ENCODE measurements around the gene LPP.

The LPP gene

DNA sequence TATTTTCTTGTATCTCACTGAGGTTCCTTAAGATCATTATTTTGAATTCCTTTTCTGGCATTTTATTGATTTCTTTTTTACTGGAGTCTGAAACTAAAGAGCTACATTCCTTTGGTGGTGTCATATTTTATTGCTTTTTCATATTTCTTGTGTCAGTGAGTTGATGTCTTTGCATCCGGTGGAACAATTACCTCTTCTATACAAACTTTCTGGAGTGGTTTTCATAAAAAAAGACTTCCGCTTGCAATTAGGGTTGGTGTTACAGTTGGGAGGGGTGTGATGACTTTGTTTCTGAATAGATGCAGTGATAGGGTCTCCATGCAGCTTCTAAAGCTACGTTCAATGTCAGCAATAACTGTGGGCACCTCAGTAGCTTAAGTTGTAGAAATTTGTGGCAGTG is 181.7 kb downstream of the LPP start:
- Histone ChIP-seq H3K9me3 (ENCODE audit: control insufficient read depth, insufficient read depth, low read length) (no peaks in the 10 kb centered on the region), H3K36me3 (ENCODE audit: control insufficient read depth, insufficient read depth, low read length) (no peaks in the 10 kb centered on the region), H3K4me3 (ENCODE audit: low read depth, low read length) (no peak overlapping the region), H3K9ac (ENCODE audit: low read depth, low read length) (no peak overlapping the region), H3K4me1 (ENCODE audit: control insufficient read depth, insufficient read depth, low read length) (no peaks in the 10 kb centered on the region), H3K27me3 (ENCODE audit: control insufficient read depth, insufficient read depth, low read length) (no peaks in the 10 kb centered on the region), H3K27ac (ENCODE audit: low read depth, low read length) (no peak overlapping the region)

DNA sequence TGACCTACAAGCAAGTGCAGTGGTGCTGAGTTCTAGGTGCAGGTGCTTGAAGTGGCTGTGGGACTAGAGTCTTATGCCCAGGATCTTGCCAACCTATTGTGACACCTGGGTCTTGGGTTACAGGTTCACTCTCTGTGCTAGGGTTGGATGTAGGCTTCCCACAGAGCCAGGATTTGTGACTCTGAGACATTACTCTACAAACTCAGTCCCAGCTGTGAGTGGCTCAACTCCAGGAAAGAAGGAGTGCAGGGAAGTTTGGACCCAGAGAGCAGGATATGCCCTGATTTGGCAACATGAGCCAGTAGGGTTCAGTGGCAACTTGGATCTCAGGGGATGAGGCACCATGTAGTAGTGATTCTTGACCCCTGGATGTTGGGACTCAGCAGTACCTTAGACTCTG is 182.2 kb downstream of the LPP start:
- no peaks in the 10 kb centered on the region for H3K27me3 ChIP-seq (ENCODE audit: control insufficient read depth, insufficient read depth, low read length)
- no peak overlapping the region for H3K4me3 ChIP-seq (ENCODE audit: low read depth, low read length)
- no peak overlapping the region for H3K27ac ChIP-seq (ENCODE audit: low read depth, low read length)
- H3K4me1 ChIP-seq (ENCODE audit: control insufficient read depth, insufficient read depth, low read length), result no peaks in the 10 kb centered on the region
- H3K9ac ChIP-seq (ENCODE audit: low read depth, low read length), result no peak overlapping the region
- H3K9me3 ChIP-seq (ENCODE audit: control insufficient read depth, insufficient read depth, low read length), result no peaks in the 10 kb centered on the region
- H3K36me3 ChIP-seq (ENCODE audit: control insufficient read depth, insufficient read depth, low read length), result no peaks in the 10 kb centered on the region

DNA sequence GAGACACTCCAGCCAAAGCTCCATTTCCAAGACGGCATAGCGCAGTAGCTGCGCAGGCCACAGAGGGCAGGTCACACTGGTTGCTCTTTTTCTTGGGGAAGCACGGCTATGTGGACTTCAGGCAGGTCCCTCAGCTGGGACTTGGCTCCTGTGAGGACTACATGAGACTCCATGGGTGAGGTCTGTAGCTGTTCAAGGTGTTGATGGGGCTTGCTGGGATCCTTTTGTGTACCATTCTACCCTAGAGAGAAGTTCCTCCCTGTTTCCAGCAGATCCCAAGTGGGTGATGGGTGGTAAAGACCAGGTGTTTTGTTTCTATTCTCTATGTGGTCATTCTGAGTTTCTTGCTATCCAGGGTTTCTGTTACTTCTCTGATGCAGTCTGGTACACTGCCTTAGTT is 183.3 kb downstream of the LPP start:
- H3K4me1 ChIP-seq (ENCODE audit: control insufficient read depth, insufficient read depth, low read length), result no peaks in the 10 kb centered on the region
- H3K27ac ChIP-seq (ENCODE audit: low read depth, low read length), result no peak overlapping the region
- H3K9me3 ChIP-seq (ENCODE audit: control insufficient read depth, insufficient read depth, low read length), result no peaks in the 10 kb centered on the region
- no peaks in the 10 kb centered on the region for H3K27me3 ChIP-seq (ENCODE audit: control insufficient read depth, insufficient read depth, low read length)
- no peaks in the 10 kb centered on the region for H3K36me3 ChIP-seq (ENCODE audit: control insufficient read depth, insufficient read depth, low read length)
- H3K4me3 ChIP-seq (ENCODE audit: low read depth, low read length), result no peak overlapping the region
- no peak overlapping the region for H3K9ac ChIP-seq (ENCODE audit: low read depth, low read length)

DNA sequence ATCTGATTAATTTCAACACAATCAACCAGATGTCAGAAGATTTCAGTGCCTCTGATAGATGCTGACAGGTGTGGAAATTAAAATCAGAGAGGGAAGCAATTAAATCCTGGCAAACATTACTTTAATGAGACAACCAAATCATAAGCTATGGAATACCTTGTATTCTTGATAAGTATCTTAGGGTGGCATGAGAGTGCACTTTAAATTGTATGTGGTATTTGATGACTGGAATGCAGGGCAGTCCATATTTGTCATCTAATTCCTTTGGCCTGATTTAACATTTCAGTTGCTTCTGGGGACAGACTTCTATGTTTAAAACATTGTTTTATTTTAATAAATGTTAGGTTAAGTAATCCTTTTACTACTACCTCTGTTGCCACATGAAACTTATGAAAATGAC is 184.1 kb downstream of the LPP start:
- H3K36me3 ChIP-seq (ENCODE audit: control insufficient read depth, insufficient read depth, low read length), result no peaks in the 10 kb centered on the region
- no peak overlapping the region for H3K9ac ChIP-seq (ENCODE audit: low read depth, low read length)

DNA sequence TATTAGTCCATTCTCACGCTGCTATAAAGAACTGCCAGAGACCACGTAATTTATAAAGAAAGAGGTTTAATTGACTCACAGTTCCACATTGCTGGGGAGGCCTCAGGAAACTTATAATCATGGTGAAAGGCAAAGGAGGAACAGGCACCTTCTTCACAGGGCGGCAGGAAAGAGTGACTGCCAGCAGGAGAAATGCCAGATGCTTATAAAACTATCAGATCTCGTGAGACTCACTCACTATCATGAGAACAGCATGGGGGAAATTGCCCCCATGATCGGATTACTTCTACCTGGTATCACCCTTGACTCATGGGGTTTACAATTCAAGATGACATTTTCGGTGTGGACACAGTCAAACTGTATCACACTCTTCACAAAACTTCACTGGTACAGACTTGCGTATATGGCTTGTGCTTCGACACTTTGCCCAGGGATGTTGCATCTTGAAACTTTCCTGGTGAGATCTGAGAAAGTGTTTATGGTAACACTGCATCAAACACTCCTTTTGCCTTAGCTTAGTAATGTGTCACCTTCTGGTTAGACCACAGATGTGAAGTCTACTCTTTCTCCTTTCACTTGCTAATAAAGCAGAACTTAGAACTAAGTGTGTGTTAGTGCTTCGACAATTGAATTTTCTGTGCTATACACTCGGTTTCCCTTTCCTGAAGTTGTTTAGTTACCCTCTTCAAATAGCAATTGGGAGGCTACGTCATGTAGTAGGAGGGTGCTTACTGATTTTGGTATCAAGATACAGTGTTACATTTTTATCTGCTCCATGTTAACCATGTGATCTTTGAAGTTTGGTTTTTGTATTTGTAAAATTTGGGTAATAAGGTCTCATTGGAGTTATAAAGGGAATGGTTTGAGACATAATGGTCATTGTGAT is 185.7 kb downstream of the LPP start:
- Histone ChIP-seq H3K36me3 (ENCODE audit: control insufficient read depth, insufficient read depth, low read length) (no peaks in the 10 kb centered on the region), H3K27me3 (ENCODE audit: control insufficient read depth, insufficient read depth, low read length) (no peaks in the 10 kb centered on the region), H3K9ac (ENCODE audit: low read depth, low read length) (no peak overlapping the region), H3K4me1 (ENCODE audit: control insufficient read depth, insufficient read depth, low read length) (no peaks in the 10 kb centered on the region), H3K27ac (ENCODE audit: low read depth, low read length) (no peak overlapping the region), H3K9me3 (ENCODE audit: control insufficient read depth, insufficient read depth, low read length) (no peaks in the 10 kb centered on the region), H3K4me3 (ENCODE audit: low read depth, low read length) (no peak overlapping the region)

More for the DNA sequence above, 184.1 kb downstream of the LPP start:
- Histone ChIP-seq H3K4me1 (ENCODE audit: control insufficient read depth, insufficient read depth, low read length) (no peaks in the 10 kb centered on the region), H3K27me3 (ENCODE audit: control insufficient read depth, insufficient read depth, low read length) (no peaks in the 10 kb centered on the region), H3K27ac (ENCODE audit: low read depth, low read length) (no peak overlapping the region), H3K4me3 (ENCODE audit: low read depth, low read length) (no peak overlapping the region), H3K9me3 (ENCODE audit: control insufficient read depth, insufficient read depth, low read length) (no peaks in the 10 kb centered on the region)

DNA sequence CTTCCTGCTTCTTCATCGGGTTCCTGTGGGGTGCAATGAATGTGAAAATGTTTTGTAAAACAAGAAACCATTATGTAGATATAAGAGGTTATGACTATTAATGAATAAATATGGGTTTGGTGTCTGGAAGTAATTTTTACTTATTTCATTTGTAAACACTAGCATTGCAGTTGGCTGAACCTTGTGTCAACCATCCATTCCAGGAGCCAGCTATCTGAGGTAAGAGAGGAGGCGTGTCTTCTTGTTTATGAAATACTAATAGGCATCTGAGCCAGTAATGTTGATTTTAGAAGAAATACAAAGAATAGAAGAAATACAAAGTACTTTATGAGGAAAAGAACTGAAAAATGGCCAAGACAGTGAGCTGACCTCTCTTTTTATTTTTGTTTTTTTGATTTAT is 187.5 kb downstream of the LPP start:
- Histone ChIP-seq H3K4me1 (ENCODE audit: control insufficient read depth, insufficient read depth, low read length) (no peaks in the 10 kb centered on the region), H3K9me3 (ENCODE audit: control insufficient read depth, insufficient read depth, low read length) (no peaks in the 10 kb centered on the region)

DNA sequence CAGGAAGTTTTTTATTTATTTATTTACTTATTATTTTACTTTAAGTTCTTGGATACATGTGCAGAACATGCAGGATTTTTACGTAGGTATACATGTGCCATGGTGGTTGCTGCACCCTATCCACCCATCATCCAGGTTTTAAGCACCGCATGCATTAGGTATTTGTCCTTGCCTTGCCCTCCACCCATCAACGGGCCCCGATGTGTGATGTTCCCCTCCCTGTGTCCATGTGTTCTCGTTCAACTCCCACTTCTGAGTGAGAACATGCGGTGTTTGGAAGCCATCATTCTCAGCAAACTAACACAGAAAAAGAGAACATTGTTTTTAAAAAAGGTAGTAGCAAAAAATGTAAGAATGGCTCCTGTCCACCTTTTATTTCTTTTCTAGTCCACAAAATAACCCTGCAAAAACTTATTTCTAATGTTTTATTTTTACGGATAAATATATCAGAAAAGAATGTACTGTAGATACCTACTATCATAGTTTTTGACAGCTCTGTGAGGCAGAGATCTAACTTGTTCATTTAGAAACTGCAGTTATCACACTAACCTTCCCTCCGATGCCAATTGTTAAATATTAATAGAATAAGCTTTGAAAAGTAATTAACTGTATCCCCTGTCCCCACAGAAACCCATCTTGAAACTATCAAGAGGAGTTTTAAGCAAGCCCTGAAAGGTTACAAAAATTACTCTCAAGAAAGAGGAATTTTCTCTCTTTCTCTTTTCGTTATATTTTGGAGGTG is 189.2 kb downstream of the LPP start:
- Histone ChIP-seq H3K4me3 (ENCODE audit: low read depth, low read length) (no peak overlapping the region), H3K9ac (ENCODE audit: low read depth, low read length) (no peak overlapping the region), H3K4me1 (ENCODE audit: control insufficient read depth, insufficient read depth, low read length) (no peaks in the 10 kb centered on the region), H3K27ac (ENCODE audit: low read depth, low read length) (no peak overlapping the region), H3K9me3 (ENCODE audit: control insufficient read depth, insufficient read depth, low read length) (no peaks in the 10 kb centered on the region), H3K36me3 (ENCODE audit: control insufficient read depth, insufficient read depth, low read length) (no peaks in the 10 kb centered on the region), H3K27me3 (ENCODE audit: control insufficient read depth, insufficient read depth, low read length) (no peaks in the 10 kb centered on the region)

More for the DNA sequence above, 187.5 kb downstream of the LPP start:
- no peaks in the 10 kb centered on the region for H3K36me3 ChIP-seq (ENCODE audit: control insufficient read depth, insufficient read depth, low read length)
- no peak overlapping the region for H3K9ac ChIP-seq (ENCODE audit: low read depth, low read length)
- no peak overlapping the region for H3K4me3 ChIP-seq (ENCODE audit: low read depth, low read length)
- no peaks in the 10 kb centered on the region for H3K27me3 ChIP-seq (ENCODE audit: control insufficient read depth, insufficient read depth, low read length)
- H3K27ac ChIP-seq (ENCODE audit: low read depth, low read length), result no peak overlapping the region

DNA sequence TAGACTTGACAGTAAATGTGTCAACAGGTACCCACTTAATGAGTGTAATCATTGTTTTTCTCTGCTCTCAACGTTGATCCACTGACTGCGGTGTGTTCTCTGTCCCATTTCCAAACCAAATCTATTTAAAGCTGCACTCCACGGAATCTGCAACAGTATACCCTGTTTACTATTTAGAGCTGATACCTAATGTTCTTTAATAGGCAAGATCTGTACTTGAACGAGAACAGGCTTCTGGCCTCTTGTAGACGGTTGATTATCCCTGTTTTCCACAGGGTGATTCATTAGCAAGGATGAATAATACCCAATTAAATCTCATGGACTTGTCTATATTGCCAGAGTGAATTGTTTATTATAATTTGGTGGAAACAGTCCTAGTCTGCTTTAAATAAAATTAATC is 189.9 kb downstream of the LPP start:
- no peak overlapping the region for H3K9ac ChIP-seq (ENCODE audit: low read depth, low read length)
- H3K27ac ChIP-seq (ENCODE audit: low read depth, low read length), result no peak overlapping the region
- H3K9me3 ChIP-seq (ENCODE audit: control insufficient read depth, insufficient read depth, low read length), result no peaks in the 10 kb centered on the region
- H3K36me3 ChIP-seq (ENCODE audit: control insufficient read depth, insufficient read depth, low read length), result no peaks in the 10 kb centered on the region
- H3K4me3 ChIP-seq (ENCODE audit: low read depth, low read length), result no peak overlapping the region
- H3K4me1 ChIP-seq (ENCODE audit: control insufficient read depth, insufficient read depth, low read length), result peaks cover 5% of the 10 kb centered on the region; the same call in 1 of the 2 replicates
- no peaks in the 10 kb centered on the region for H3K27me3 ChIP-seq (ENCODE audit: control insufficient read depth, insufficient read depth, low read length)

DNA sequence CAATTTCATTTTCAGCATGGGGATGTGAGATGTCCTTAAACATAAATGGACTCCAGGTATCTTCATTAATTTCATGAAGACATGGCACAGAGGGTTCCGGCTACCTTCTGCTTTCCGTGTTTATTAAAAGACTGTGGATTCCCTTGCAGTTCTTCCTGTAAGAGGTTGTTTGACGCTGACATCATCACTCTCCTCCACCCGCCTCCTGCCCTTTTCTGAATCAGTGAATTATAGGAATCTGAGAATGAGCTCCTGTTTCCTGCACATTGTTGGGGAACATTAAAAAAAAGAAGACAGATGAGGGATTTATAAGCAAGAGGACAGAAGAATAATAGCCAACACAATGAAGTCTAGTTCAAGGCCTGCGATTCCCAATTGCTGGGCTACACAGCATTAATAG is 191.3 kb downstream of the LPP start:
- Histone ChIP-seq H3K9ac (ENCODE audit: low read depth, low read length) (no peak overlapping the region), H3K27ac (ENCODE audit: low read depth, low read length) (no peak overlapping the region), H3K4me1 (ENCODE audit: control insufficient read depth, insufficient read depth, low read length) (peaks cover 14% of the 10 kb centered on the region; the same call in 1 of the 2 replicates), H3K4me3 (ENCODE audit: low read depth, low read length) (no peak overlapping the region), H3K36me3 (ENCODE audit: control insufficient read depth, insufficient read depth, low read length) (no peaks in the 10 kb centered on the region), H3K9me3 (ENCODE audit: control insufficient read depth, insufficient read depth, low read length) (no peaks in the 10 kb centered on the region), H3K27me3 (ENCODE audit: control insufficient read depth, insufficient read depth, low read length) (no peaks in the 10 kb centered on the region)

DNA sequence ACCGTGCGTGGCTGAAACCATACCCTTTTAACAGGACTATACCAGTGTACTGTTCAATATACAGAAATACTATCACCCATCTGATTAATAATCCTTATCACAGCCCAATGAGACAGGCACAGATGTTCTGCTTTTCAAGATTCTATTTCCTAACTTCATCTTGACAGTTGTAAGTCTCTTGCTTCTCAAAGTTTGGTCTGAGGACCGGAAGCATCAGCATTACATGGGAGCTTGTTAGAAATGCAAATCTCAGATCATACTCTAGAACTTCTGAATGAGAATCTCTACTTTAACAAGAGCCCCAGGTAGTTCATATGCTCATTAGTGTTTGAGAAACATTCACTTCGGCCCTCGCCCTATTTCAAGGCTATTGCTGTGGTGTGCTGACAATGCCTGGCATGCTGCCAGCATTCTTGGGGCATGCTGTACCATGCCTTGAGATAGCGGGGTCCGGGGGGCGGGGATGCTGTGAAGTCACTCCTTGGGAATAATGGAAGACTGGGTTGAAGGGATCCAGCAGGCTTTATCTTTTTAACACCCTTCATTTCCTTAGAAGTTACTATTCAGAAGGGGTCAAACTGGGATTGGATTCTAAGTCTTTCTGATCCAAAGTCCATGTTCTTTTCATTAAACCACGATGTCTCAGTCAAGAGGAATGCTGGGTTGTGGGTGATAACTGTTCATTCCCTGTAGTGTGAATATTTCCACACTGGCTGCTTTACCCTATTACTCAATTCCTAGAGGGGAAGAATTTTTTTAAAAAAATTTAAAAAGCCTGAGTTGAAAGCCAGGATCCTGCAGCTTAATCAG is 194.7 kb downstream of the LPP start:
- Histone ChIP-seq H3K27me3 (ENCODE audit: control insufficient read depth, insufficient read depth, low read length) (no peaks in the 10 kb centered on the region), H3K9me3 (ENCODE audit: control insufficient read depth, insufficient read depth, low read length) (no peaks in the 10 kb centered on the region), H3K4me3 (ENCODE audit: low read depth, low read length) (no peak overlapping the region), H3K36me3 (ENCODE audit: control insufficient read depth, insufficient read depth, low read length) (no peaks in the 10 kb centered on the region), H3K27ac (ENCODE audit: low read depth, low read length) (no peak overlapping the region), H3K4me1 (ENCODE audit: control insufficient read depth, insufficient read depth, low read length) (peaks cover 14% of the 10 kb centered on the region; the same call in 1 of the 2 replicates), H3K9ac (ENCODE audit: low read depth, low read length) (no peak overlapping the region)
